Peyer's patch (tissue), 4 donors: ENCODE data around the gene IGF1R. TPM values are rescaled to one million over a fixed set of nuclear protein-coding genes. Genes with fewer than 3 reads are reported as not detected.

Experiments used
- DNase-seq, 3 donors: peaks; one replicate each; pipeline ENCODE4 v3.0.0-alpha.2; 2017 to 2019
- H3K27ac ChIP-seq, 4 donors: fragments of 200-600 bp; sonication (generic); one replicate each; pipeline ENCODE4 v1.5.1; 2016 to 2019
- H3K27me3 ChIP-seq, 2 donors: fragments of 200-600 bp; sonication (generic); one replicate each; pipeline ENCODE4 v1.5.1; 2019
- H3K36me3 ChIP-seq, 3 donors: fragments of 200-600 bp; sonication (generic); one replicate each; pipeline ENCODE4 v1.5.1; 2016 to 2019
- H3K4me1 ChIP-seq, 4 donors: fragments of 200-600 bp; sonication (generic); one replicate each; pipeline ENCODE4 v1.5.1; 2016 to 2019
- H3K4me3 ChIP-seq, 4 donors: fragments of 200-600 bp; sonication (generic); 1 replicate in 3 of 4; 2 replicates in 1 of 4; pipeline ENCODE4 v1.5.1; 2016 to 2019; ENCODE audit warnings: mild to moderate bottlenecking in 1 of 4
- H3K9me3 ChIP-seq, 4 donors: fragments of 200-600 bp; sonication (generic); one replicate each; pipeline ENCODE4 v1.5.1; 2016 to 2019; ENCODE audit warnings: mild to moderate bottlenecking in 1 of 4
- CTCF ChIP-seq, 6 experiments: fragments of 450-650 bp in 4 of 6; fragments of 200-600 bp in 2 of 6; sonication (generic) in 1 of 6; IDR thresholded peaks; one replicate each; pipeline ENCODE4 v1.5.1; 2017 to 2019; ENCODE audit warnings: antibody characterized with exemption in 6 of 6, mild to moderate bottlenecking in 3 of 6, moderate library complexity in 1 of 6
- POLR2A ChIP-seq, 2 donors: fragments of 450-650 bp; IDR thresholded peaks; one replicate each; pipeline ENCODE4 v1.5.1; 2017; ENCODE audit warnings: antibody characterized with exemption in 2 of 2, mild to moderate bottlenecking in 2 of 2, moderate library complexity in 2 of 2
- total RNA-seq, 4 donors: library from RNA; depleted of rRNA; stranded (reverse); fragments of >200 nt; gene quantifications; one replicate each; pipeline ENCODE4 v1.1.0, GENCODE V29; 2016

IGF1R gene
- total RNA-seq, 4 donors from 2014 or later: 29.6 to 176 (median 88.1) TPM

DNA sequence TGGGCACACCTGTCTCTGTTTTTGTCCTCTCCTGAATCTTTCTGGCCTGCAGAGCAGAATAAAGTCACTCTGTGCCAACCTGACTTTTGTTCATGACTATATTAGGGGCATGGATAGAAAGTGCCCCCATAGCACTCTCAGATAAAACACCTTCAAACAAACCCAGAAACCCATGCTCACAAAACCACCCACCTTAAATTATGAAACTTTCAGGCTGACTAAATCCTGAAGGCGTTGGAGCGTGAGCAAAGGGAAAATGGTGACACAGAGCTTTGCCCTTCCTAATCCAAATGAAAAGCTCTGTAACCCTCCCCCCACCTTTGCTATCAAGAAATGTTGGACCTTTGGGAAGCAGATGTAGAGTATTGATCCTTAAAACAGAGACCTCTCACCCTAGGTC is 138.9 kb downstream of the IGF1R start:
- no peaks in the 10 kb centered on the region for H3K9me3 ChIP-seq
- no peak for TF ChIP-seq POLR2A (IDR thresholded peaks at IDR 0.05)
- no peak for TF ChIP-seq CTCF (IDR thresholded peaks at IDR 0.05)
- H3K4me3 ChIP-seq: no peak overlapping the region
- H3K4me1 ChIP-seq: peaks cover 0 to 18% (median 0%) of the 10 kb centered on the region in 4 donors
- no peaks in the 10 kb centered on the region for H3K36me3 ChIP-seq
- H3K27me3 ChIP-seq: no peaks in the 10 kb centered on the region
- no peak overlapping the region for H3K27ac ChIP-seq
- DNase-seq: no peak

GRCh38 chr15:98787936-98788757 is 139.8 kb downstream of the IGF1R start:
- Histone ChIP-seq H3K9me3 (no peaks in the 10 kb centered on the region), H3K36me3 (no peaks in the 10 kb centered on the region), H3K4me3 (no peak overlapping the region), H3K27me3 (no peaks in the 10 kb centered on the region), H3K27ac (no peak overlapping the region), H3K4me1 (peaks cover 0 to 18% (median 0%) of the 10 kb centered on the region in 4 donors)
- TF ChIP-seq POLR2A (IDR thresholded peaks at IDR 0.05) (no peak), CTCF (IDR thresholded peaks at IDR 0.05) (no peak)
- no peak for DNase-seq

- TF ChIP-seq CTCF (IDR thresholded peaks at IDR 0.05) (no peak), POLR2A (IDR thresholded peaks at IDR 0.05) (no peak)
- H3K4me3 ChIP-seq: no peak overlapping the region
- H3K4me1 ChIP-seq: peaks cover 0 to 18% (median 0%) of the 10 kb centered on the region in 4 donors
- H3K9me3 ChIP-seq: no peaks in the 10 kb centered on the region
- no peaks in the 10 kb centered on the region for H3K27me3 ChIP-seq
- no peaks in the 10 kb centered on the region for H3K36me3 ChIP-seq
- DNase-seq: no peak
- H3K27ac ChIP-seq: no peak overlapping the region
Measured at GRCh38 chr15:98789020-98789419, 140.7 kb downstream of the IGF1R start.

DNA sequence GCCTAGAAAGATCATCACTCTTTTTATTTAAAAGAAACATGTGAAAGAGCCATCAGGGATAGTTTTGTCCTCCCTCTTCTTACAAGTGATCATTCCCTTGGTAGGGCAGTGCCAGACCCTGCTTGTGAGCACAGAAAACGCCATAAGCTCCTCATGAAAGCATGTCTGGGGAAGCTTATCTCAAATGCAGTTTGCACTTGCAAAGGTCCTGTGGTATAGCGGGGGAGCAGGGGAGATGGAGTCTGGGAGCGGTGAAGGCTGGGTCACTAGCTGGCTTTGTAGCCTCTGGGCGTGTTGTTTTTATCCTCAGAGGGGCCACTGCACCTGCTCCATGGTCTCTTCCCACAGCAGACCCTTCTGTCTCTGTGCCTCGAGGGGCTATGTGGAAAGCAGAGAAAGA is 141.9 kb downstream of the IGF1R start:
- no peaks in the 10 kb centered on the region for H3K27me3 ChIP-seq
- H3K36me3 ChIP-seq: no peaks in the 10 kb centered on the region
- H3K27ac ChIP-seq: no peak overlapping the region
- TF ChIP-seq POLR2A (IDR thresholded peaks at IDR 0.05) (no peak), CTCF (IDR thresholded peaks at IDR 0.05) (no peak)
- no peaks in the 10 kb centered on the region for H3K9me3 ChIP-seq
- no peak for DNase-seq
- no peak overlapping the region for H3K4me3 ChIP-seq
- H3K4me1 ChIP-seq: peaks cover 0 to 15% (median 0%) of the 10 kb centered on the region in 4 donors

GRCh38 chr15:98791046-98791701 is 142.8 kb downstream of the IGF1R start:
- TF ChIP-seq POLR2A (IDR thresholded peaks at IDR 0.05): no peak
- TF ChIP-seq CTCF (IDR thresholded peaks at IDR 0.05): no peak
- no peaks in the 10 kb centered on the region for H3K36me3 ChIP-seq
- no peak overlapping the region for H3K27ac ChIP-seq
- H3K4me3 ChIP-seq: no peak overlapping the region
- H3K4me1 ChIP-seq: peaks cover 0 to 8% (median 0%) of the 10 kb centered on the region in 4 donors
- H3K9me3 ChIP-seq: no peaks in the 10 kb centered on the region
- DNase-seq: no peak
- H3K27me3 ChIP-seq: no peaks in the 10 kb centered on the region
